ENCODE measurements around the gene WHAMM.

- TF ChIP-seq POLR2AphosphoS5 (IDR thresholded peaks at IDR 0.05; ENCODE audit: insufficient read depth in 1 of 2, low read depth in 1 of 2) (no peak), CTCF (IDR thresholded peaks at IDR 0.05) (no peak)
Measured at GRCh38 chr15:82871832-82872484, 62.5 kb downstream of the WHAMM start.

All from vagina (tissue), 2 donors.